ENCODE results near the gene SLC22A12.

GRCh38 chr11:64619811-64620380 is 28.9 kb downstream of the SLC22A12 start:
- TF ChIP-seq, protein P1, sequence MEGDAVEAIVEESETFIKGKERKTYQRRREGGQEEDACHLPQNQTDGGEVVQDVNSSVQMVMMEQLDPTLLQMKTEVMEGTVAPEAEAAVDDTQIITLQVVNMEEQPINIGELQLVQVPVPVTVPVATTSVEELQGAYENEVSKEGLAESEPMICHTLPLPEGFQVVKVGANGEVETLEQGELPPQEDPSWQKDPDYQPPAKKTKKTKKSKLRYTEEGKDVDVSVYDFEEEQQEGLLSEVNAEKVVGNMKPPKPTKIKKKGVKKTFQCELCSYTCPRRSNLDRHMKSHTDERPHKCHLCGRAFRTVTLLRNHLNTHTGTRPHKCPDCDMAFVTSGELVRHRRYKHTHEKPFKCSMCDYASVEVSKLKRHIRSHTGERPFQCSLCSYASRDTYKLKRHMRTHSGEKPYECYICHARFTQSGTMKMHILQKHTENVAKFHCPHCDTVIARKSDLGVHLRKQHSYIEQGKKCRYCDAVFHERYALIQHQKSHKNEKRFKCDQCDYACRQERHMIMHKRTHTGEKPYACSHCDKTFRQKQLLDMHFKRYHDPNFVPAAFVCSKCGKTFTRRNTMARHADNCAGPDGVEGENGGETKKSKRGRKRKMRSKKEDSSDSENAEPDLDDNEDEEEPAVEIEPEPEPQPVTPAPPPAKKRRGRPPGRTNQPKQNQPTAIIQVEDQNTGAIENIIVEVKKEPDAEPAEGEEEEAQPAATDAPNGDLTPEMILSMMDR (IDR thresholded peaks at IDR 0.05; ENCODE audit: poor library complexity, severe bottlenecking) = no peak
- TF ChIP-seq EZH2 (IDR thresholded peaks at IDR 0.05; ENCODE audit: borderline replicate concordance, insufficient read depth, low read length, poor library complexity, severe bottlenecking) (no peak), SMC3 (conservative IDR thresholded peaks at IDR 0.05; ENCODE audit: poor library complexity) (no peak), POLR2AphosphoS5 (IDR thresholded peaks at IDR 0.05) (no peak), MXI1 (conservative IDR thresholded peaks at IDR 0.05; ENCODE audit: poor library complexity, severe bottlenecking) (no peak), TAF1 (IDR thresholded peaks at IDR 0.05; ENCODE audit: low read depth) (no peak)
